HG03108 (cell line): ENCODE results near the gene PCNX2.
A peak's percentile ranks its signal among the peaks of the same experiment; 100 is the strongest.
"Not testable (repeated sequence)": the region's sequence is repeated elsewhere in the genome, so short reads cannot be mapped to it uniquely, and the experiment has no call there.

ENCODE experiments used
- ATAC-seq: cut with Tn5 transposase; IDR thresholded peaks from one replicate; pipeline ENCODE4 v1.9.1; 2021; ENCODE audit warnings: moderate library complexity; ENCODE audit not compliant: unreplicated experiment

The PCNX2 gene

DNA sequence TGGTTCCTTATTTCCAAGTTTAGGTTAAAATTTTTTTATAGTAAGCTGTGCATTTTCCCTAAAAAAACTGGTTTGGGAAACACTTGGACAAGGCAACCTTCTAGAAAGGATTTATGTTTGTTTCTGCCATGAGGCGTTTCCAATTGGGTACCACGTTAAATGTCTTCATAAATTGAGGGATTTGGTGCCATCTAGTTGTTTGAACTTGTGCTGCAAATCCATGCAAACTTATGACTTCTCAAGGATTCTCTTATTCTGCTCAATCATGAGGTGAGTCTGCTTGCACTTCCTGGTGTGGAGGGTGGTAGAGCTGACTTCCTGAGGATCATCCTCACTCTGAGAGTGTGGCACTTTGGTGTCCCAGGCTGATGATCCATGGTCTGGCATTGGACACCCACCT, 123.3 kb downstream of the PCNX2 start:
- no peak for ATAC-seq

DNA sequence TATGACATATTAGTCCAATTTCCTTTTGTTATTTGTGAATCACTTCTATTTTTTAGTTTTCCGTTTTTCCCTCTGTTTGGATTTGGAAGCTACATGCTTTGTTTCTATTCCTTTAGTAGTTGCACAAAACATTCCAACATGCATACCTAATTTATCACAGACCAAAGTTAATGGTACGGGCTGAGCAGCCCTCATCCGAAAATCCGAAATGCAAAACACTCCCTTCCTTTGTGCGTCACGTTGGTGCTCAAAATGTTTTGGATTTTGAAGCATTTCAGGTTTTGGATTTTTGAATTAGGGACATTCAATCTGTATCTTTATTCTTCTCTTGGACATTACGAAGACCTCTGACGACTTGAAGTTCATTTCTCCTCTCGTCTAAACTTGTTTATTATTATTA, 124.8 kb downstream of the PCNX2 start:
- ATAC-seq: no peak

DNA sequence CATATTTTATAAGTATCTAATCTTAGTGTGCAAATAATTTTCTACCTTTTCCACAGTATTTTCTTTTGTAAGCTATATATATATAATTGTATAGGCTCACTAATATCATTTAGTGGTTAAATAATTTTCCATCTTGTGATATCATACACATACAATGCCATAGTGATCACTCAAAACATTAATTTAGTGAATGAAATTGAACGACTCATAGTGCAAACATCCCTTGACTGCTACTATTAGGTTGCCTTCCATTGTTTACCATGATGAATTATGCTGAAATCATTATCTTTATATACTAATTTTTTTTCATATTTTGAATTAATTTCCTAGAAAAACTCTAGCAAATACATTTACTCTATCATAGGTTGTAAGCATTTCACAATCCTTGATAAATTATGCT, 127.1 kb downstream of the PCNX2 start:
- ATAC-seq: no peak

GRCh38 chr1:233166896-233167295, 128.6 kb downstream of the PCNX2 start:
- no peak for ATAC-seq

DNA sequence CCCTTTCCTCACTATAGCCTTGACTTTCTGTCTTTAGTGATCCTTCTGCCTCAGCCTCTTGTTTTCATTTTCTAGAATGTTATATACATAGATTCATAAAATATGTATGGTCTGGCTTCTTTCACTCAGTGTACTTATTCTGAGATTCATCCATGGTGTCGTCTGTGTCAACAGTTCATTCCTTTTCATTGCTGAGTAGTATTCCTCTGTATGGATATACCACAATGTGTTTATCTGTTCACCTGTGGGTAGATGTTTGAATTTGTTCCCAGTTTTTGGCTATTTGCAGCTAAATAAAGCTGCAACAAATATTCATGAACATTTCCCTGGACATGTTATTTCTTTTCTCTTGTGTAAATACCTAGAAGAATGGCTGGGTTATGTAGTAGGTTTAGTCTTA, 131.8 kb downstream of the PCNX2 start:
- ATAC-seq: no peak

DNA sequence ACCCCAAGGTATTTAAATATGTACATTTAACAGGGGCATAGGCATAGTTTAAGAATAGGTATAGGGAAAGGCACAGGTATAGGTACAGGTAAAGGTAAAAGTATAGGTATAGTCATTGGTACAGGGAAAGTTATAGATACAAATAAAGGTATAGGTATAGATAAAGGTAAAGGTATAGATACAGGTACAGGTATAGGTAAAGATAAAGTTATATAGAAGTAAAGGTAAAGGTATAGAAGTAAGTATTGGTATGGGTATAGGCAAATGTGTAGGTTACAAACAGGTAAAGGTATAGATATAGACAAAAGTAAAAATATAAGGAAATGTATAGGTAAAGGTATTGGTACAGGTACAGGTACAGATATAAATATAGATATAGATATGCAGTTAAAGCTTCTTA, 137.2 kb downstream of the PCNX2 start:
- ATAC-seq: no peak

DNA sequence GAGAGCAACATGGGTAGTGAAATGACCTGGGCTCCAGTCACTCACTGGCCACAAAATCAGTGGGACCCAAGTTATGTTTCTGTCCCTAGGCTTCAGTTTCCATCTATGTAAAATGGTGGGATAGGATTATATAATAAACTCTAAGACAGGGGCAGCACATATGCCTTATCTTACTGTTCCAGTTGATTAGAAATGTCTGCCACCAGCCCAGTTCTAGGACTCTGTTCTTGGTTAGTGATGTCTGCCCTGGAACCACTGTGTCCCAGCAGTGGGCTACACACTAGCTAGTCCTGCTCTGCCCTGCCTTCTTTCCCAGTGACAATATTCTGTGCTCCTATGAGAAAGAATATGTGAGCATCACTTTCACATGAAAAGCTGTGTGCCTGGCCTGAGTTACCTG, 138.3 kb downstream of the PCNX2 start:
- no peak for ATAC-seq

- ATAC-seq: no peak
Measured at GRCh38 chr1:233151861-233152260, 143.7 kb downstream of the PCNX2 start.

DNA sequence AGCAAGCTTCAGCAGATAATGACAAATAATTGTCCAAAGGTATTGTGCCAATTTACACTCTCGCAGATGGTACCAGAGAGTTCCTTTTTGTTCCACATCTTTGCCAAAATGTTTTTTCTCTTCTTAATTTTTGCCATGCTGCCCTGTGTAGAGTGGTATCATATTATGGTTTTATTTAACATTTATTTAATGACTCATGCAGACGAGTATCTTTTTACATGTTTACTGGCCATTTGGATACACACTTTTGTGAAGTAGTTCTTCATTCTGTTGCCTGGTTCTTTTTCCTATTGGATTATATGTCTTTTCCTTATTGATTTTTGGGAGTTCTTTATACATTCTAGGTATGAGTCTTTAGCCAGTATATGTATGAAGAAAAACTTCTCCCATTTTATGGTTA, 151.1 kb downstream of the PCNX2 start:
- ATAC-seq: no peak

DNA sequence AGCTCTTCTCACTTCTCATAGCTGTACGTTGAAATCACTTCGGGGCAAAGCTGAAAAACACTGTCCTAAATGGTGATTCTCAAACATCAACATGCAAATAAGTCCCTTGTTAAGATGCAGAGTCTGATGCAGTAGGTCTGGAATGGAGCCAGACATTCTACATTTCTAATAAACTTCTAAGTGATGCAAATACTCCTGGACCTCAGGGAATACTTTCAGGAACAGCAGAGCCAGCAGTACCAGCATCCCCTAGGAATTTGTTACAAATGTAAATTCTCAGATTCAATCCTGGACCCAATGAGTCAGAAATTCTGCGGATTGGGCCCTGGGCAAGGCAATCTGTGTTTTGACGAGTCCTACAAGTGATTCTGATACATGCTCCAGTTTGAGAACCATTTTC, 152.3 kb downstream of the PCNX2 start:
- ATAC-seq: no peak

DNA sequence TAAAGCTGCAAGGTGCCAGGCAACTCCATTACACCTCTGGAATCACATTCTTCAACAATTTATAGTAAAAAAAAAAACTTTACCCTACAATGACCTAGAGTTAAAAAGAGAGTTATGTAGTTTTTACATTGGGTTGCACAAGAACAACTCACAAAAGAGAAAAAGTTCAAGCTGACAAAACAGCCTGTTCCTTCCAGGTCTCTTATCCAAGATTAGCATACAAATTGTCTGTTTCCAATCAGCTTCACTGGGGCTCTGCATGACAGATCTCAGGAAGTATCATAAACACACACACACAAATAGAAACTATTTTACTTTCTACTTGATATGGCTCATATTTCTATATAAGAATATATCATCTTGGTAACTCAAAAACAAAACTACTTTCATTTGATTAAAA, 154.6 kb downstream of the PCNX2 start:
- no peak for ATAC-seq

- ATAC-seq: no peak
Measured at GRCh38 chr1:233140499-233140898, 155.0 kb downstream of the PCNX2 start.

GRCh38 chr1:233138788-233139585, 156.5 kb downstream of the PCNX2 start:
- ATAC-seq: no peak

GRCh38 chr1:233135833-233136232, 159.7 kb downstream of the PCNX2 start:
- ATAC-seq: no peak

DNA sequence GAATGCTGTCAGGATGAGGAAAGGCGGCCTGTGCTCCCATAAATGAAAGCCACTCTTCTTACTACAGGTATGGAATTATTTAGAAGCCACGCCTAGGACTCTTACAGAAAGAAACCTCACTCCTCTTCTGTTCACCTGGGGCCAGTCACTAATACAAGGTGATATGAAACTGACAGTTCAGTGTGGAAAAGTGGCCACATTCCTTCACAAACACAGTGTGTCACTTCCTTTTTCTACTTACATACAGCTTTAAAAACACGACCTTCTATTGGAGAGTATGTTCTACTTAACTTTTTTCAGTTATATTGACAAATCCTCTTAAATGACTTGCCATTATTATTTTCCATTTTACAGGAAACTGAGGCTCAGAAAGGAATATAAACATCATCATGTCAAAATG, 163.1 kb downstream of the PCNX2 start:
- ATAC-seq: no peak

- ATAC-seq: not testable (repeated sequence)
Measured at GRCh38 chr1:233129031-233129430, 166.5 kb downstream of the PCNX2 start.

DNA sequence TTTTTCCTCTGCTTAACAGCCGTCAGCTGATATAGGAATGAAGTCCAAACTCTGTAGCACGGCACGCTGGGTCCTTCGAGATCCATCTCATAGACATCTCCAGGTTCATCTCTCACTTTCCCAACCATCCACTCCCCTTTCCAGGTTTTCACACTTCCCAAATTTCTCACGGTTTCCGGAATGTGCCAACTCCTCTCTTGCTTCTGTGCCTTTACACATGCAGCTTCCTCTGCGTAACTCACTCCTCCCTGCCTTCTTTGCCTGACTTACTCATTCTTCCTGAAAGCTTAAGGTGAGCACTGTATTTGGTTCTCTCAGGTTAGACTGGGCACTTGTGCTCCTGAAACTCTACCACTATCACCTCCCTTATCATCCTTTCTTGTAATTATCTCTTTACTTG, 168.4 kb downstream of the PCNX2 start:
- ATAC-seq: no peak

GRCh38 chr1:233122779-233123178, 172.7 kb downstream of the PCNX2 start:
- ATAC-seq: no peak

GRCh38 chr1:233121947-233122559, 173.5 kb downstream of the PCNX2 start:
- no peak for ATAC-seq

- ATAC-seq: no peak
Measured at GRCh38 chr1:233114860-233115259, 180.7 kb downstream of the PCNX2 start.

- ATAC-seq: no peak
Measured at GRCh38 chr1:233114159-233114558, 181.4 kb downstream of the PCNX2 start.

DNA sequence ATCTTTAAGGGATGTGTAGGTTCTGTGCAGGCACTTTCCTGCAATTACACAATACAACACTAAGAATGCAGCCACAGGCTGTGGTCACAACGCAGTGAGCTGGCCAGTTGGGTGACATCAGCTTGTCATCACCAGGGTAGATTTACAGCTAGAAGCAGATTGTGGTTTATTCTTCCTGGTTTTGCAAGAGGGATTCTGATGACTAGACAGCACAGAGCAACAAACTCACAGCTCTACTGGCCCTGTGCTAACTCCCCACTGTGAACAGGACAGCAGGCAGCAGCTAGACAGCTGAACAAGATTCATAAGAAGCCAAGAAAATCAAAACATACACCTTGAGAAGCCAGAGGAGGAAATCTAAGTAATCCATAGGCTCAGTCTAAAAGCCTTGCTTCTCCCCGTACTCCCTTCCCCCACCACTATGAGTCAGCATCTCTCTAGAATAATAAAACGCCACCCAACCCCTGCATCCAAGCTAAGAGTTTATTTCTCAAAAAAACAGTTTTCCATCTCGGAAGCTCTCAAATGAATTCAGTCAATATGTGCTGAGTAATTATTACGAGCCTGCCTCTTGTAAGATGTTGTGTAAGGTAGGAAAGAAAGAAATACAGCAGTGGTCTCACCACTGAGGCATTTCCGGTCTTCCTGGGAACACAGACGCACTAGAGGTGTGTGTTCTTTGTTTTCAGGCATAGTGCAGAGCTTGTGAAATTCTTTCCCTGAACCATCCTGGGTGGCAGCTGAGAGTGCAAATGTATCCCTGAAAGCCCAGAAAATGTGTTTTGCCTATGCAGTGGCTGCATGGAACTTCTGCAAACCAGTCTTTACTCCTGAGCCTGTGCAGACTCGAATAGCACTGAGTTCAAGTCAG, 182.3 kb downstream of the PCNX2 start:
- ATAC-seq: peak; percentile 75
